Measurements from ENCODE around the gene FERMT3. TPM values are rescaled to one million over a fixed set of nuclear protein-coding genes. Genes with fewer than 3 reads are reported as not detected.
A peak's percentile ranks its signal among the peaks of the same experiment; 100 is the strongest.

Gene FERMT3
- total and polyA plus RNA-seq, 12 donors: 2.3 to 30.8 (median 6.8) TPM

- Histone ChIP-seq H3K4me3 (peak overlapping the region; percentile 70 to 93 (median 84)), H3K27ac (peak overlapping the region in 9 of 10 donors; percentile 71 to 87 (median 84)), H3K9me3 (no peaks in the 10 kb centered on the region), H3K36me3 (peaks cover 0 to 31% (median 15%) of the 10 kb centered on the region in 9 donors), H3K4me1 (peaks cover 4 to 43% (median 38%) of the 10 kb centered on the region in 9 donors), H3K27me3 (no peaks in the 10 kb centered on the region)
- intact Hi-C loops (cut with DNase I): loop anchor here in 3 of 10 donors (2.0 to 5.0 kb wide), 2 partner anchors 15 to 50 kb away; partner anchors contain the start of gene CATSPERZ (in 1 of the 3)
- TF ChIP-seq CTCF (IDR thresholded peaks at IDR 0.05): peak in 3 of 9 donors; percentile 11 to 37 (median 14)
- peak in 7 of 8 donors; percentile 16 to 41 (median 34) for ATAC-seq
- DNase-seq: peak; percentile 60 to 63
- WGBS, 2 donors: 10 to 15% methylated on average over 23 of the region's 23 CpGs
Observed at GRCh38 chr11:64252003-64252872, 45.7 kb downstream of the FERMT3 start.

- peaks cover 0 to 39% (median 32%) of the 10 kb centered on the region in 9 donors for H3K4me1 ChIP-seq
- H3K27me3 ChIP-seq: no peaks in the 10 kb centered on the region
- H3K9me3 ChIP-seq: no peaks in the 10 kb centered on the region
- H3K36me3 ChIP-seq: peaks cover 0 to 39% (median 17%) of the 10 kb centered on the region in 9 donors
- 78 to 84% methylated on average over 8 of the region's 8 CpGs for WGBS, 2 donors
- no peak for DNase-seq
- peak overlapping the region in 4 of 10 donors; percentile 5 to 87 (median 85) for H3K27ac ChIP-seq
- TF ChIP-seq CTCF (IDR thresholded peaks at IDR 0.05): no peak
- intact Hi-C loops (cut with DNase I): loop anchor here in 3 of 10 donors (2.0 to 5.0 kb wide), 2 partner anchors 14 to 49 kb away; partner anchors contain the start of gene CATSPERZ (in 1 of the 3)
- ATAC-seq: no peak
- H3K4me3 ChIP-seq: peak overlapping the region in 7 of 10 donors; percentile 79 to 90 (median 84)
Observed at GRCh38 chr11:64253043-64253442, 46.5 kb downstream of the FERMT3 start.

- 44 to 52% methylated on average over 5 of the region's 5 CpGs for WGBS, 2 donors
- no peak for TF ChIP-seq CTCF (IDR thresholded peaks at IDR 0.05)
- Histone ChIP-seq H3K27me3 (no peaks in the 10 kb centered on the region), H3K4me1 (peaks cover 0 to 39% (median 31%) of the 10 kb centered on the region in 9 donors), H3K9me3 (no peaks in the 10 kb centered on the region), H3K36me3 (peaks cover 0 to 44% (median 21%) of the 10 kb centered on the region in 9 donors), H3K27ac (peak overlapping the region in 2 of 10 donors; percentile 5 to 85), H3K4me3 (no peak overlapping the region)
- intact Hi-C loops (cut with DNase I): loop anchor here in 3 of 10 donors (2.0 to 5.0 kb wide), 2 partner anchors 13 to 49 kb away; partner anchors contain the start of gene CATSPERZ (in 1 of the 3)
- DNase-seq (no peak), ATAC-seq (peak in 3 of 8 donors; percentile 7 to 37 (median 14))
Observed at GRCh38 chr11:64253481-64253880, 47.0 kb downstream of the FERMT3 start.

GRCh38 chr11:64254326-64254725 lies 47.8 kb downstream of the FERMT3 start:
- H3K36me3 ChIP-seq: peaks cover 0 to 52% (median 25%) of the 10 kb centered on the region in 9 donors
- no peak for DNase-seq
- TF ChIP-seq CTCF (IDR thresholded peaks at IDR 0.05): no peak
- H3K27me3 ChIP-seq: no peaks in the 10 kb centered on the region
- H3K4me1 ChIP-seq: peaks cover 0 to 39% (median 31%) of the 10 kb centered on the region in 9 donors
- intact Hi-C loops (cut with DNase I): loop anchor here in 1 of 10 donors (5.0 kb wide), 1 partner anchor 48 kb away; the partner anchor contains the start of gene CATSPERZ
- 87 to 89% methylated on average over 7 of the region's 7 CpGs for WGBS, 2 donors
- H3K9me3 ChIP-seq: no peaks in the 10 kb centered on the region
- no peak overlapping the region for H3K27ac ChIP-seq
- no peak for ATAC-seq
- no peak overlapping the region for H3K4me3 ChIP-seq
